NCI-H748 (cell line): ENCODE measurements around the gene ARHGAP10.

Source experiments
- DNase-seq: peaks from one replicate; lab custom pipeline; 2025; ENCODE audit not compliant: unreplicated experiment; lab: John Stamatoyannopoulos, UW

The ARHGAP10 gene

GRCh38 chr4:147823130-147823529, 91.2 kb downstream of the ARHGAP10 start:
- DNase-seq, result no peak

- DNase-seq, result no peak
Measured at GRCh38 chr4:147824316-147824715, 92.4 kb downstream of the ARHGAP10 start.

GRCh38 chr4:147824884-147825283, 93.0 kb downstream of the ARHGAP10 start:
- DNase-seq, result no peak

GRCh38 chr4:147825451-147826287, 93.8 kb downstream of the ARHGAP10 start:
- peak; percentile 22 for DNase-seq

GRCh38 chr4:147826288-147826646, 94.4 kb downstream of the ARHGAP10 start:
- DNase-seq, result no peak

- DNase-seq, result no peak
Measured at GRCh38 chr4:147828331-147828905, 96.5 kb downstream of the ARHGAP10 start.

- no peak for DNase-seq
Measured at GRCh38 chr4:147829401-147830101, 97.7 kb downstream of the ARHGAP10 start.

GRCh38 chr4:147830102-147830463, 98.2 kb downstream of the ARHGAP10 start:
- DNase-seq, result no peak

GRCh38 chr4:147830987-147831386, 99.1 kb downstream of the ARHGAP10 start:
- DNase-seq, result no peak

GRCh38 chr4:147831551-147832171, 99.8 kb downstream of the ARHGAP10 start:
- no peak for DNase-seq

- DNase-seq, result no peak
Measured at GRCh38 chr4:147833254-147833653, 101.4 kb downstream of the ARHGAP10 start.

GRCh38 chr4:147833741-147834140, 101.9 kb downstream of the ARHGAP10 start:
- DNase-seq, result no peak

- DNase-seq, result no peak
Measured at GRCh38 chr4:147834480-147834879, 102.6 kb downstream of the ARHGAP10 start.

- no peak for DNase-seq
Measured at GRCh38 chr4:147836807-147837206, 104.9 kb downstream of the ARHGAP10 start.

- DNase-seq, result peak; percentile 3
Measured at GRCh38 chr4:147837435-147837834, 105.5 kb downstream of the ARHGAP10 start.

GRCh38 chr4:147837854-147838253, 106.0 kb downstream of the ARHGAP10 start:
- DNase-seq, result no peak

GRCh38 chr4:147839200-147839599, 107.3 kb downstream of the ARHGAP10 start:
- no peak for DNase-seq

- DNase-seq, result no peak
Measured at GRCh38 chr4:147839663-147840062, 107.8 kb downstream of the ARHGAP10 start.

GRCh38 chr4:147840838-147841738, 109.2 kb downstream of the ARHGAP10 start:
- DNase-seq, result no peak

GRCh38 chr4:147842573-147842972, 110.7 kb downstream of the ARHGAP10 start:
- DNase-seq, result no peak

- DNase-seq, result peak; percentile 40
Measured at GRCh38 chr4:147843162-147843561, 111.3 kb downstream of the ARHGAP10 start.
